HG02763 (cell line): ENCODE measurements around the gene OR5M10.
"Not testable (repeated sequence)": the region's sequence is repeated elsewhere in the genome, so short reads cannot be mapped to it uniquely, and the experiment has no call there.

ENCODE experiments used
- ATAC-seq: cut with Tn5 transposase; IDR thresholded peaks from one replicate; pipeline ENCODE4 v1.9.1; 2021; ENCODE audit warnings: mild to moderate bottlenecking, moderate library complexity; ENCODE audit not compliant: unreplicated experiment

The OR5M10 gene

DNA sequence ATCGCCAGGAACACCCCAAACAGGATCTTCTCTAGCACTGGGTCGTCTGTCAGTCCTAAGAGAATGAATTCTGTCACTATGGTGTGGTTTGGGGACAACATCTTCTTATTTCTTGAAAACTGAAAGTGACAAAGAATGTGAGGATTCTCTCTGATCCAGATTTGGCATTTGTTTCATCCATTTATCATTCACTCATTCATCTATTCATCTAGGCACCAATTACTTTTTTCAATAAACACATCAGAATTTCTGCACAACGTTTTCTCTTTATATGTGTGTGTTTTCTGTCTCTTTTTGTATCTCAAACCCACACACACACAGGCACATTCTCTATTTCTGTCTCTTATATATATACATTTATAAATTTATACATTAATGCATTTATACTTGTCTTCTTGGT lies at the start of gene OR5M10:
Gene OR5M10 (minus strand): TSS at position 101 of the 400 bp plus-strand sequence. CDS start 0 bp downstream, at position 101.
- no peak for ATAC-seq

DNA sequence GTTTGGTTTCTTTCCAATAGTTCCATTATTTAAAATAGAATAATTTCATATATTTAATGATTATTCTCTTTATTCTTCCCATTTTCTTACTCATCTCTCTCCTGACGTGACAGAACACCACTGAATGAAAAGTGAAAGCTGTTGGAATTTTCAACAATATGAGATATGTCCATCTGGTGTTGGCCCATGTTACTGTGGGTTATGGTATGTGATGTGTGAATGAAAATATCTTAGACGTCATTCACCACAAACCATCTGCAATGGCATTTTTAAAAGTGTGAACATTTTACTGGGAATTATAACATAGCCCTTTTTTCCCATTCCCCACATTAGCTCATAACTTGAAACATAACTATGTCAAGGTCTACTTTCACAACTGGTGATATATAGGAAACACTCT lies 48.4 kb upstream of the OR5M10 start:
- ATAC-seq: no peak

DNA sequence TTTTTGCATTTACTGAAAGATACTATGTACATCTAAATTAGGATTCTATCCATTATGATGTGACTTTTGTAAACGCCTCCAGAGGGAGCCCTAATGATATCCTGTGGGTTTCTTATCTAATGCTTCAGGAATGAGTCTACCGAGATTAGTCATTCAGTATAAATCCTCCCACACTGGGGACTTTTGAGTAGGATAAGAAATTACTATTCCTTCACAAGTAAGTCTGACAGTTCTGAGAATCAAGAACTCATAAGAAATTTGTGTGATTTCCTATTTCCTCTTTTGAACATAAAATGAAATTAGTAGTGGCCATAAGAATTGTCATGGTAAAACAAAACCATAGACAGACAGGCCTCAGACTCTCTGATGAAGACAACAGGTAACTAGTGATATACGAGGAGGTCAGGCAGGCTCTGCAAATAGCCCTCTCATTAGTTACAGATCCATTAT lies 47.2 kb upstream of the OR5M10 start:
- ATAC-seq: no peak

DNA sequence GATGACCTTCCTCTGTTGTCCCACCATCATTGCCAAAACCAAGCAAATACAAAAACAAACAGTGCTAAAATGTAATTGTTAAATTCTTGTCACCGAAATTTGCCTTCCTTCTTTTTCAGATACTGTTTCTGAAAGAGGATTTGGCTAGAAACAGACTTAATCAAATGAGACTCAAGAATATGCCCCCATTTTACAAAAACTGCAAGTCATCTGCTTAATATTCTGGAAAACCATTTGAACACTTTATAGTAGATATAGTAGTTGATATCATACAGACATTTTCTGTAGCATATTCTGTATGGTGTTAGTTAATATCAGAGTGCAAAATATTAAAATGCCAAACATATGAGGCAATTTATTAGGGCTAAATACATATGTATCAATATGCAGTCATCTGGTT lies 33.7 kb upstream of the OR5M10 start:
- ATAC-seq: no peak

DNA sequence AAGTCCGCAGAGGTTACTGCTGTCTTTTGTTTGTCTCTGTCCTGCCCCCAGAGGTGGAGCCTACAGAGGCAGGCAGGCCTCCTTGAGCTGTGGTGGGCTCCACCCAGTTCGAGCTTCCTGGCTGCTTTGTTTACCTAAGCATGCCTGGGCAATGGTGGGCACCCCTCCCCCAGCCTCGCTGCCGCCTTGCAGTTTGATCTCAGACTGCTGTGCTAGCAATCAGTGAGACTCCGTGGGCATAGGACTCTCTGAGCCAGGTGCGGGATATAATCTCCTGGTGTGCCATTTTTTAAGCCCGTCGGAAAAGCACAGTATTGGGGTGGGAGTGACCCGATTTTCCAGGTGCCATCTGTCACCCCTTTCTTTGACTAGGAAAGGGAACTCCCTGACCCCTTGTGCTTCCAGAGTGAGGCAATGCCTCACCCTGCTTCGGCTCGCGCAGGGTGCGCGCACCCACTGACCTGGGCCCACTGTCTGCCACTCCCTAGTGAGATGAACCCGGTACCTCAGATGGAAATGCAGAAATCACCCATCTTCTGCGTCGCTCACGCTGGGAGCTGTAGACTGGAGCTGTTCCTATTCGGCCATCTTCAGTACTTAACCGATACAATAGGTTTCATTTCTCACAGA lies 14.7 kb upstream of the OR5M10 start:
- not testable (repeated sequence) for ATAC-seq

DNA sequence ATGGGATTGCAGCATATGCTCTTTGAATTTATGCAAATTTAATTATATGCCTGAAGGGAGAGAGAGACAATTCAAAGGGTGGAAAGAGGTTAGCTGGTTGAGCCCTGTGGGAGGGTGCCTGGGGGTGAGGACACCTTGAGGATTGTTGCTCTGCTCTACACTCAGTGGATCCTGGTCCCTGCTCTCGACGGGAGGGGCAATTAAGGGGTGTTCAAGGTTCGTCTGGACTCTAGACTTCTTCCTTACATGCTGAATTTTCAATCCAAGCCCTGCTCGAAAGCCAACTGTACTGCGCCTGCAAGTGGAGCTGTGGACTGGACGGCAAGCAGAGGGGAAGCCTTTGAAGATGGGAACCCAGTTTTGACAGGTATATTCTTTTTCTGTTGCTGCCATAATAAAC lies 18.9 kb downstream of the OR5M10 start:
- no peak for ATAC-seq

DNA sequence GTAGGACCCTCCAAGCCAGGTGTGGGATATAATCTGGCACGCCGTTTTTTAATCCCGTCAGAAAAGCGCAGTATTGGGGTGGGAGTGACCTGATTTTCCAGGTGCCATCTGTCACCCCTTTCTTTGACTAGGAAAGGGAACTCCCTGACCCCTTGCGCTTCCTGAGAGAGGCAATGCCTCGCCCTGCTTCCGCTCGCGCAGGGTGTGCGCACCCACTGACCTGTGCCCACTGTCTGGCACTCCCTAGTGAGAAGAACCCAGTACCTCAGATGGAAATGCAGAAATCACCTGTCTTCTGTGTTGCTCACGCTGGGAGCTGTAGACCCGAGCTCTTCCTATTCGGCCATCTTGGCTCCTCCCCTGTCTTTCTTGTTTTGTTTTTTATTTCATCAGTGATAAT lies 22.8 kb downstream of the OR5M10 start:
- ATAC-seq: not testable (repeated sequence)

DNA sequence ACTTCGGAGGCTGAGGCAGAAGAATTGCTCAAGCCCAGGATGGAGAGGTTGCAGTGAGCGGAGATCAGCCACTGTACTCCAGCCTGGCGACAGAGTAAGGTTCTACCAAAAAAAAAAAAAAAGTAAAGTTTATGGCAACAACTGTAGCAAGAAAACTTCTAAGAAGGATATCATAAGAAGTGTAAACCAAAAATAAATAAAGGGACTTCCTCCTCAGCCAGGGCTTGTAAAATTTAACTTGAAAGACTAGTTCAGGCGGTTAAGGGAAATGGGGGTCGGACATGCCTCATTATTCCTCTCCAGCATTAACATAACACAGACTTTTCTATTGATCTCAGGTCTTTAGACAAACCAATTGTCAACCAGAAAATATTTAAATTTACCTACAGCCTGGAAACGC lies 32.0 kb downstream of the OR5M10 start:
- no peak for ATAC-seq

DNA sequence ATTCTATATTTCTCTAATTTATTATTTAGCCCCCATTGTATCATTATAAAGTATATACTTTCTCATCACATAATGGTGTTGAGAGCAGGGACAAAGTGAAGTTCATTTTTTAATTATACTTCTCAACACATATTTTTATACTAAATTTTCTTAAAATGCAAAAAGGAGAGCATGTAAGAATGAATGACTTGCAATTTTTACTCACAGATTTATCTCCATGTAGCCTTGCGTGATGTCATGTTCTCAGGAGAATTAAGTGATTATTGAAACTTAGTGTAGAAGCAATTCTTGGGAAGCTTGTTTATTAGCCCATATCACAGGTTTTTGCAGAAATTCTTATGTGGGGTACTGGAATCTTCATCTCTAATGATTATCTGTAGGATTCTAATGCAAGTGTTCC lies 33.8 kb downstream of the OR5M10 start:
- ATAC-seq: no peak

DNA sequence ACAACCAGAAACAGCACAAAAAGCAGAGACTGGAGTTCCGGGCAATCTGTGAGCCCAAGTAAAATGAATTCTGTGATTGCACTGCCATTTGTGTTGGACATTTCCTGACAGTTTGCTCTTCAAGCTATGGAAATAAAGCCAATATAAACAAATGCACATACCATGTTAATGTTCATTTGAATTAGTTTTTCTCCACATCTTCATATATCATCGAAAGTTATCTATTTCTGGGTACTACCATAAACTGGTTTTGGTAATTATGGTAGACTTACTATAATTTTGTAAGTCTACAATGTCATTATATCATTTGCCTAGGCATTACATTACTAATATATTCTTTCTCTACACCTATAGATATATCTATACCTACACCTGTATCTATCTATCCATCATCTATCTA lies 34.4 kb downstream of the OR5M10 start, which contains the start of gene OR5M11:
Gene OR5M11 (minus strand): TSS at position 101 of the 400 bp plus-strand sequence. CDS start 0 bp downstream, at position 101.
- no peak for ATAC-seq

DNA sequence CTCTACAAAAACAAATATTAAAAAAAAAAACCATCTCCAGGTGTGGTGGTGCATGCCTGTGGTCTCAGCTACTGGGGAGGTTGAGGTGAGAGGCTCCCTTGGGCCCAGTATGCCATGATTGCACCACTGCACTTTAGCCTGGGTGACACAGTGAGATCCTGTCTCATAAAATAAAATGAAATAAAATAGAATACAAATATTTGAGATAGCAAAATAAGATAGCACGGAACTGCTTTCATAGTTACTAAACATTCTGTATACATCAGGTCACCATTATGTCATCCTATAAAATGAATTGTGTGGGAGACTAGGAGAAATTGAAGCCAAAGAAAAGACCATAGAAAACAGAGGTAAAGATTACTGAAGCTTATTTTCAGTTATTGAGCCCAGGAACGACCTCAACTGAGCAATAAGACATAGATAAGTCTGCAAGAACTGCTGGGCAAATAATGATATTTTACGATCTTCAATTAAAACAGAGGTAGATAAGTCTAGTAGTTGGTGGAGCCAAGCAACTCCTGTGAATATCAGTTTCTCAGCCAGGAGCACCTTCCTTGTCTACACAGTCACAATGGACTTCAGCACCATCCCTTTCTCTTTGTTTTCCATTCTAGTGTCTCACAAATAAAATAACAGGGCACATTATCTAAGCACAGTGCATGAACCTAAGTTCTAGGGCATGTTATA lies 44.3 kb downstream of the OR5M10 start:
- ATAC-seq: no peak

DNA sequence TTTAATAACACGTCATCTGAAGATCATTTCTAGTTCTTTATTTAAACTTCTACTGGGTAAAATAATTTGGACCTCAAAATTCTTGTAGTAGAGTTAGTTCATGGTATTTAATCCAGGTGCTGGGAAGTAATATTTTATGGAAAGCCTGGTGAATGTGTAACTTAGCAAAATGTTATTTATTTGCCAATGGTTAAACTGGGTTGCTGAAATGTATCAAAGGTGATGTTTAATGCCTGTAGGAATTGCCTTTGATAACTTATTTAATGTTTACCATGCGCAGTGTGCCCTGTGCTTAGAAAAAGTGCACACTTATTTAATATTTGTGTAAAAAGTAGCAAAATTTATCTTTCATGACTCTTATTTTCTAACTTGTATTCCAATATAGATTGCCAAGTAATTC lies 45.7 kb downstream of the OR5M10 start:
- no peak for ATAC-seq
